Tibial artery (tissue), 4 donors: ENCODE results near the gene MEF2D.
A peak's percentile ranks its signal among the peaks of the same experiment; 100 is the strongest.

Experiments
- DNase-seq, 2 donors: peaks; one replicate each; pipeline ENCODE4 v3.0.0-alpha.2; 2019
- H3K27ac ChIP-seq, 2 donors: fragments of 200-600 bp; sonication (generic) in 1 of 2; 1 replicate in 1 of 2; 2 replicates in 1 of 2; pipeline ENCODE4 v1.5.1; 2018 to 2019; ENCODE audit warnings: mild to moderate bottlenecking in 1 of 2
- H3K27me3 ChIP-seq, 2 donors: fragments of 200-600 bp; sonication (generic) in 1 of 2; one replicate each; pipeline versions ENCODE4 v1.5.1 to v1.6.0; 2016 to 2019
- H3K36me3 ChIP-seq, 3 donors: fragments of 200-600 bp; sonication (generic) in 2 of 3; one replicate each; pipeline ENCODE4 v1.5.1; 2016 to 2019; ENCODE audit warnings: mild to moderate bottlenecking in 2 of 3
- H3K4me1 ChIP-seq, 4 donors: fragments of 200-600 bp; sonication (generic) in 2 of 4; 1 replicate in 3 of 4; 2 replicates in 1 of 4; pipeline ENCODE4 v1.5.1; 2016 to 2019
- H3K4me3 ChIP-seq, 2 donors: fragments of 200-600 bp; sonication (generic) in 1 of 2; 1 replicate in 1 of 2; 2 replicates in 1 of 2; pipeline ENCODE4 v1.5.1; 2018 to 2019; ENCODE audit warnings: mild to moderate bottlenecking in 2 of 2
- H3K9me3 ChIP-seq, 3 donors: fragments of 200-600 bp; sonication (generic) in 1 of 3; one replicate each; pipeline ENCODE4 v1.5.1; 2016 to 2019
- intact Hi-C: fragments of 100-400 bp; cut with DNase I; formaldehyde crosslinking; loops from one replicate; pipeline ENCODE4 v1.15.0; 2023; ENCODE audit warnings: low total_unique reads
- TF ChIP-seq, protein P1 (sequence below), 2 experiments: fragments of 200-600 bp in 1 of 2; fragments of 450-650 bp in 1 of 2; IDR thresholded peaks; one replicate each; pipeline ENCODE4 v1.5.1; 2017 to 2019; ENCODE audit warnings: antibody characterized with exemption in 2 of 2, mild to moderate bottlenecking in 1 of 2, moderate library complexity in 1 of 2

Gene MEF2D

DNA sequence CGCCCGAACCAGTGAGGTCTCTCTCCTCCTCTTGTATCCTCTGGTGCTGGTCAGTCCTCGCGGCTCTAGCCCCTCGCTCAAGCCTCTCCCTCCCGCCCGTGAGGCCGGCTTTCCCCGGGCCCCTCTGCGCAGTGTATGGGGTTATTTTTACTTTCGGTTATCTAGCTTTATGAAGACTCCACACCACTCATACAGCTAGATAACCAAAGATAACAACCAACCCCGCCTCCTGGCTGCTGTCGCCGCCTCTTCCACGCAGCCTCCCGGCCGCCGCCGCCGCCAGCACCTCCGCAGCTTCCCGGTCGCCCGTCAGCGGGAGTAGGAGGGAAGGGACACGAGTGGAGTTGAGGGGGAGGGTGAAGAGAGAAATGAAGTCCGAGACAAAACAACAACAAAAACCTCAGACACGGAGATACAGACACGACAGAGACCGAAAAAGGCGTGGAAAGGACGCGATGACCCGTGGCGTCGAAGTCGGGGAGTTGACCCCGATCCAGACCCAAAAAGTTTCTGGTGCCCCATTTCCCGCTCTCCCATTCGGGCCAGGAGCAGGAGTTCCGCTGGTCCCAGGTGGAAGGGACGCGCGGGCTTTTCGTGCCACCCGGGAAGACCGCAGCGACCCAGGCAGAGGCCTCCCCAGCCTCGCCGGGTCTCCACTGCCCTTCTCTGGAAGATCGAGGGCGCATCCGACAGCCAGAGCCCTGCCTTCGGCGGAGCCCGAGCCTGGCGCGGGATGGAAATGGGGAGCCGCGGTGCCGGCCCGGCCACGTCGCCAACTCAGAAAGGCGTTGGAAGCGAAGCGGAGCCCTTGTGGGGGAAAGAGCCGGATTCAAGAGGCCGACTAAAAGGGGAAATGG, 80.1 kb downstream of the MEF2D start:
- H3K27ac ChIP-seq = no peak overlapping the region
- H3K36me3 ChIP-seq = no peaks in the 10 kb centered on the region
- H3K4me3 ChIP-seq = peak overlapping the region in 1 of 2 donors; percentile 45
- H3K27me3 ChIP-seq = peaks cover 13 to 99% of the 10 kb centered on the region in 2 donors
- no peaks in the 10 kb centered on the region for H3K9me3 ChIP-seq
- H3K4me1 ChIP-seq = peaks cover 0 to 24% (median 22%) of the 10 kb centered on the region in 4 donors
- DNase-seq = no peak
- TF ChIP-seq, protein P1, sequence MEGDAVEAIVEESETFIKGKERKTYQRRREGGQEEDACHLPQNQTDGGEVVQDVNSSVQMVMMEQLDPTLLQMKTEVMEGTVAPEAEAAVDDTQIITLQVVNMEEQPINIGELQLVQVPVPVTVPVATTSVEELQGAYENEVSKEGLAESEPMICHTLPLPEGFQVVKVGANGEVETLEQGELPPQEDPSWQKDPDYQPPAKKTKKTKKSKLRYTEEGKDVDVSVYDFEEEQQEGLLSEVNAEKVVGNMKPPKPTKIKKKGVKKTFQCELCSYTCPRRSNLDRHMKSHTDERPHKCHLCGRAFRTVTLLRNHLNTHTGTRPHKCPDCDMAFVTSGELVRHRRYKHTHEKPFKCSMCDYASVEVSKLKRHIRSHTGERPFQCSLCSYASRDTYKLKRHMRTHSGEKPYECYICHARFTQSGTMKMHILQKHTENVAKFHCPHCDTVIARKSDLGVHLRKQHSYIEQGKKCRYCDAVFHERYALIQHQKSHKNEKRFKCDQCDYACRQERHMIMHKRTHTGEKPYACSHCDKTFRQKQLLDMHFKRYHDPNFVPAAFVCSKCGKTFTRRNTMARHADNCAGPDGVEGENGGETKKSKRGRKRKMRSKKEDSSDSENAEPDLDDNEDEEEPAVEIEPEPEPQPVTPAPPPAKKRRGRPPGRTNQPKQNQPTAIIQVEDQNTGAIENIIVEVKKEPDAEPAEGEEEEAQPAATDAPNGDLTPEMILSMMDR (IDR thresholded peaks at IDR 0.05) = no peak
- intact Hi-C loops = no loop called here

DNA sequence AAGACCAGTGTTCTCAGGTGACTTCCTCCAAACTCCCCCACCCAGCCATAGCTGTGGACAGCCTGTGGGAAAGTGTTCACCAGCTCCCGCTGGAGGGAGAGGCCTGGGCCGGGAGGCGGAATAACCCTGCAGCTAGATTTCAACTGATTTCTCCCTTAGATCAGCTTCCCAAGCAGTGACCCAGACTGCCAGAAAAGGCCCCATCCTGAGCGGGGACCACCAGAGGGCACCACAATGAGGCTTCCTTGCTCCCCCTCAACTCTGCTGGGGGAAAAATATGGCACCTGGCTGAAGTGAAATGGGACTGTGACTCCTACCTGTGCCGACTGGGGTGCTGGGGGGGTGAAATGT, 80.7 kb downstream of the MEF2D start:
- peak overlapping the region in 1 of 2 donors; percentile 45 for H3K4me3 ChIP-seq
- intact Hi-C loops = no loop called here
- H3K27ac ChIP-seq = no peak overlapping the region
- H3K36me3 ChIP-seq = no peaks in the 10 kb centered on the region
- peaks cover 0 to 24% (median 22%) of the 10 kb centered on the region in 4 donors for H3K4me1 ChIP-seq
- TF ChIP-seq, protein P1 (IDR thresholded peaks at IDR 0.05) = no peak
- peaks cover 13 to 99% of the 10 kb centered on the region in 2 donors for H3K27me3 ChIP-seq
- DNase-seq = no peak
- H3K9me3 ChIP-seq = no peaks in the 10 kb centered on the region

DNA sequence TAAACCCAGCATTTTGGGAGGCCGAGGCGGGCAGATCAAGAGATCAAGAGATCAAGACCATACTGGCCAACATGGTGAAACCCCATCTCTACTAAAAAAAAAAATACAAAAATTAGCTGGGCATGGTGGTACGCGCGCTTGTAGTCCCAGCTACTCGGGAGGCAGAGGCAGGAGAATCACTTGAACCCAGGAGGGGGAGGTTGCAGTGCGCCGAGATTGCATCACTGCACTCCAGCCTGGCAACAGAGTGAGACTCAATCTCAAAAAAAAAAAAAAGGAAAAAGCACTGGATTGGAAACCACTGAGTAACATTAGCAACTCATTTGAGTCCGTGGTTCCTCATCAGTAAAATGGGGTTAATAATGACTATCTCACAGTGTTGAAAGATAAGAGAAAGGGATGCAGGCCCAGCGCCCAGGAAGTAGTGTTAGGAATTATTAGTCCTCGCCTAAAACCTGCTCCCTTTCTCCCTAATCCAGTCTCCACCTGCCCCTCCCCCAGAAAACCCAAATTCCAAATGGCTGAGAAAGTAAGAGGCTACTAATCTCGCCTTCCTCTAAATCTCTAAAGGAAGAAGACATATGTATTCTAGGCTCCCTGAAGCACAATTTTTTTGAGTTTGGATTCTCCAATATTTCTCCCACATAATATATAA, 82.0 kb downstream of the MEF2D start:
- H3K4me1 ChIP-seq = peaks cover 0 to 24% (median 22%) of the 10 kb centered on the region in 4 donors
- DNase-seq = no peak
- H3K36me3 ChIP-seq = no peaks in the 10 kb centered on the region
- no peak overlapping the region for H3K4me3 ChIP-seq
- intact Hi-C loops = no loop called here
- H3K27ac ChIP-seq = no peak overlapping the region
- H3K9me3 ChIP-seq = no peaks in the 10 kb centered on the region
- H3K27me3 ChIP-seq = peaks cover 13 to 99% of the 10 kb centered on the region in 2 donors
- TF ChIP-seq, protein P1 (IDR thresholded peaks at IDR 0.05) = no peak

DNA sequence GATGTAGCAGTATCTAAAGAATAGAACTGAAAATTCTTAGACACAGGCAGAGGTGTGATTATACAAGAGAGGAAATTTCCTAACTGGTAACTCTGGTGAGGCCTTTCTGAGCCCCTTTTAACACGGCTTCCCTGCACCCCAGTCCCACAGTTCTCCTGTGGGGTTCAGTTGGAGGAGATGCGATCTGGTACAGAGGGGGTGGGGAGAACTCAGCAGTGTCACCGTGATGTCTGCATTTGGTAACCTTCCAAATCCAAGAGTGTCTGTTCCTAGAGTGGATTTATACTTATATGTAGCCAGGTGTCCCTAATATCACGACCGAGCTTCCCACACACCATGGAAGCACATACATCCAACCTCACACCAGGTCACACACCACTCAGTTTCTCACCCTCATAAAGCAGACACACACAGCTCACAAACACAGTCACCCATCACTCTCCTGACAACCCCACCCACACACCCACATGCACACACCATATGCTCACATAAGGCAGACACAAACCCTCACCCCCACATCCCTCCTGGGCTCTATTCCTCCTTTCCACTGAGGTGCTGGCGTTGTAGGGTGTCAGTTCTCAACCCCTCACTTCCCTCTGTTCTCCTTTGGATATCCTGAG, 83.1 kb downstream of the MEF2D start:
- H3K27me3 ChIP-seq = peaks cover 13 to 100% of the 10 kb centered on the region in 2 donors
- TF ChIP-seq, protein P1 (IDR thresholded peaks at IDR 0.05) = no peak
- H3K4me3 ChIP-seq = no peak overlapping the region
- peaks cover 0 to 24% (median 22%) of the 10 kb centered on the region in 4 donors for H3K4me1 ChIP-seq
- no peaks in the 10 kb centered on the region for H3K36me3 ChIP-seq
- no peaks in the 10 kb centered on the region for H3K9me3 ChIP-seq
- DNase-seq = no peak
- H3K27ac ChIP-seq = no peak overlapping the region
- intact Hi-C loops = no loop called here

DNA sequence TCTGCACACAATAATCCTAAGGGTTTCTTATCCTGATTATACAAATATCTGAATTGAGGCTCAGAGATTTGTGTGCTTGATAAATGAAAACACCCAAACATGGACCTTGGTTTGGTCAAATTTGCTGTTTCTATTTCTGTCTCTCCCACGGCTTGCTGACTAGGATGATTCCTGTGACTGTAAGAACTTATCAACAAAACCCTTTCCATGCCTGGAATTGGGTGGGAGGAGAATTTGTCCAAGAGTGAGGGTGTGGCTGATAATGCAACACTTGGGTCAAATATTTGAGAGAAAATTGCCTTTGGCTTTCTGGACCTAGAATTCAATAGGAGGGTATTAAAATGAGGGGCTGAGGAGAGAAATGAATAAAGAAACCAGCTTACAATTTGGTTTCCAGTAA, 83.6 kb downstream of the MEF2D start:
- intact Hi-C loops = no loop called here
- Histone ChIP-seq H3K4me3 (no peak overlapping the region), H3K4me1 (peaks cover 0 to 24% (median 22%) of the 10 kb centered on the region in 4 donors), H3K27me3 (peaks cover 13 to 99% of the 10 kb centered on the region in 2 donors), H3K27ac (no peak overlapping the region), H3K9me3 (no peaks in the 10 kb centered on the region), H3K36me3 (no peaks in the 10 kb centered on the region)
- DNase-seq = no peak
- TF ChIP-seq, protein P1 (IDR thresholded peaks at IDR 0.05) = no peak
